ENCODE data around the gene FCHO2. TPM values are rescaled to one million over a fixed set of nuclear protein-coding genes. Genes with fewer than 3 reads are reported as not detected.
"Not testable (repeated sequence)": the region's sequence is repeated elsewhere in the genome, so short reads cannot be mapped to it uniquely, and the experiment has no call there.

FCHO2 gene
- polyA plus RNA-seq, 3 donors: 25.3 to 34.8 (median 31.7) TPM

- DNase-seq (ENCODE audit: extremely low read depth in 1 of 11, low read depth in 9 of 11, low spot score in 4 of 11): no peak
Observed at GRCh38 chr5:72951671-72952468, 4.0 kb upstream of the FCHO2 start.

GRCh38 chr5:72954389-72954788 is 1.5 kb upstream of the FCHO2 start:
- no peak for DNase-seq (ENCODE audit: extremely low read depth in 1 of 11, low read depth in 9 of 11, low spot score in 4 of 11)

GRCh38 chr5:72955143-72955767 is 586 bp upstream of the FCHO2 start:
- peak in 6 of 11 donors; percentile 34 to 66 (median 62) for DNase-seq (ENCODE audit: extremely low read depth in 1 of 11, low read depth in 9 of 11, low spot score in 4 of 11)

DNA sequence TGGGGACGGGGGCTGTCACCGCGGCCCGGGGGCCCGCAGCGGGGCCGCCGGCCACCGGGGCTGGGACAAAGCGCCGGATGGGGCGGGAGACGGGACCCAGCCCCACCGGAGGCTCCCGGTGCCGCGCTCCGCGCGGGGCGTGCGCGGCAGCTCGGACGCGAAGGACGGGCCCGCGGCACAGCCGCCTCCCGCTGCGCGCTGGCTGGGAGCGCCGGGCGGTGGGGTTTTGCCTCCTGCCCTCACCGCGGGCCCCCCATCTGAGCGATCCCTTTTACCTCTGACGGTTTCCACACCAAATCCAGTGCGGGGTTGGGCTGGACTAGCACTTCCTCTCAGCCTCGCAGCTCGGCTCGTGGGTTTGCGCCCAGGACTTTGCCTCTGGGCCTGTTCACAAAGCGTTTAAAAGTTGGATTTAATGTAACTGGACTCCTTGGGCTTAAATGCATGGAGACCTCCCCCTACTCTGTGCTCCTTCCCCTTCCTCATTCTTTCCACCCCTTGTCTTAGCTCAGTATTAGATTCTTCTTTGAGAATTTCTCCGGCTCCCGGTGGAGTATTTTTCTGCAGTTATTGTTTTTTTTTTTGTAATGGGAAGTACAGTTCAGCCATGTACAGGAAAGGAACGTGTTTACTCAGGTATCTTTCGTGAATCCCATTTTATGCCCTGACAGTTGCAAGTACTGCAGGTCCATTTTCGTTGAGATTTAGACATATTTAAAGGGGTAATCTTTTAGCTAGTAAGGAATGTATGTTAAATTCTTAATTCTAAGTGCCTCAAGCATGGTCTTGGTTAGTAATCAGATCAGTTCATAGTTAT is 691 bp downstream of the FCHO2 start:
- DNase-seq (ENCODE audit: extremely low read depth in 1 of 11, low read depth in 9 of 11, low spot score in 4 of 11): peak in 9 of 11 donors; percentile 49 to 75 (median 62)

- no peak for DNase-seq (ENCODE audit: extremely low read depth in 1 of 11, low read depth in 9 of 11, low spot score in 4 of 11)
Observed at GRCh38 chr5:72957337-72957736, 1.5 kb downstream of the FCHO2 start.

DNA sequence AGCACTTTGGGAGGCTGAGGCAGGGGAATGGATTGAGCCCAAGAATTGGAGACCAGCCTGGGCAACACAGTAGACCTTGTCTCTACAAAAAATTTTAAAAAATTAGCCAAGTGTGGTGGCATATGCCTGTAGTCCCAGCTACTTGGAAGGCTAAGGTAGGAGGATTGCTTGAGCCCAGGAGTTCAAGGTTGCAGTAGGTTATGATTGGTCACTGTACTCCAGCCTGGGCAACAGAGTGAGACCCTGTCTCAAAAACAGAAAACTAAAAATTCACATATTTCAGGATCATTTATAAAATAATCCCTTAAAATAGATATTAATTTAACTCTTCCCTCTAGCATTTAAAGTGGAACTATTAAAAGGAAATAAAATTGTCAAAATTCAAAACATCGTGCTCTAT is 3.4 kb downstream of the FCHO2 start:
- no peak for DNase-seq (ENCODE audit: extremely low read depth in 1 of 11, low read depth in 9 of 11, low spot score in 4 of 11)

DNA sequence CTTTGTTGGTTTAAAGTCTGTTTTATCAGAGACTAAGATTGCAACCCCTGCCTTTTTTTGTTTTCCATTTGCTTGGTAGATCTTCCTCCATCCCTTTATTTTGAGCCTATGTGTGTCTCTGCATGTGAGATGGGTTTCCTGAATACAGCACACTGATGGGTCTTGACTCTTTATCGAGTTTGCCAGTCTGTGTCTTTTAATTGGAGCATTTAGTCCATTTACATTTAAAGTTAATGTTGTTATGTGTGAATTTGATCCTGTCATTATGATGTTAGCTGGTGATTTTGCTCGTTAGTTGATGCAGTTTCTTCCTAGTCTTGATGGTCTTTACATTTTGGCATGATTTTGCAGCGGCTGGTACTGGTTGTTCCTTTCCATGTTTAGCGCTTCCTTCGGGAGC is 18.6 kb downstream of the FCHO2 start:
- not testable (repeated sequence) for DNase-seq (ENCODE audit: extremely low read depth in 1 of 11, low read depth in 9 of 11, low spot score in 4 of 11)

- not testable (repeated sequence) for DNase-seq (ENCODE audit: extremely low read depth in 1 of 11, low read depth in 9 of 11, low spot score in 4 of 11)
Observed at GRCh38 chr5:72976810-72977209, 21.0 kb downstream of the FCHO2 start.

DNA sequence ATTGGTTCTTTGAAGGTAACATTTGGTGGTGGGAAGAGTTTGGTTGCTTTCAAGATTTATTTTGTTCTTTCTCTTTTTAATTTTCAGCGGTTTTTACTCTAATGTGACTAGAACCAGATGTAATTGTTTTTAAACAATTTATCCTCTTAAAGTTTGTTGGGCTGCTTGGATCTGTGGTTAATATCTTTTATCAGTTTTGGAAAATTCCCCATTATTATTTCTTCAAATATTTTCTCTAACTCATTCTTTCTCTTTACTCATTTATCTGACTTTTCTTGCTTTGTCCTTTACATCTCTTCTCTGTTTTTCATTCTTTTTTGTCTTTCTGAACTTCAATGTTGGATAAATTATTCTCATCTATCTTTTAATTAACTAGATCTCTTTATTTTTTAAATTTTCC is 29.9 kb downstream of the FCHO2 start:
- DNase-seq (ENCODE audit: extremely low read depth in 1 of 11, low read depth in 9 of 11, low spot score in 4 of 11): no peak

DNA sequence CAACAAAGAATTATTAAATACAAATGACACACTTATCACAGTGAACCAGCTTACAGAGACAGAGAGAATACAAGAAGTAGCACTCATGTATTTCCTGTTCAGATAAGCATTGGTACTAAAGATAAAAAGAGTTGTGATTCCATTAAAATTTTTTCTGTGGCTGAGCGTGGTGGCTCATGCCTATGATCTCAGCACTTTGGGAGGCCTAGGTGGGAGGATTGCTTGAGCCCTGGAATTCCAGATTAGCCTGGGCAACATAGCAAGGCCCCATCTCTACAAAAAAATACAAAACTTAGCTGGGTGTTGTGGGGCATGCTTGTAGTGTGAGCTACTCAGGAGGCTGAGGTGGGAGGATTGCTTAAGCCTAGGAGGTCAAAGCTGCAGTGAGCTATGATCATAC is 32.9 kb downstream of the FCHO2 start:
- DNase-seq (ENCODE audit: extremely low read depth in 1 of 11, low read depth in 9 of 11, low spot score in 4 of 11): no peak

GRCh38 chr5:72991394-72991793 is 35.6 kb downstream of the FCHO2 start:
- DNase-seq (ENCODE audit: extremely low read depth in 1 of 11, low read depth in 9 of 11, low spot score in 4 of 11): no peak

DNA sequence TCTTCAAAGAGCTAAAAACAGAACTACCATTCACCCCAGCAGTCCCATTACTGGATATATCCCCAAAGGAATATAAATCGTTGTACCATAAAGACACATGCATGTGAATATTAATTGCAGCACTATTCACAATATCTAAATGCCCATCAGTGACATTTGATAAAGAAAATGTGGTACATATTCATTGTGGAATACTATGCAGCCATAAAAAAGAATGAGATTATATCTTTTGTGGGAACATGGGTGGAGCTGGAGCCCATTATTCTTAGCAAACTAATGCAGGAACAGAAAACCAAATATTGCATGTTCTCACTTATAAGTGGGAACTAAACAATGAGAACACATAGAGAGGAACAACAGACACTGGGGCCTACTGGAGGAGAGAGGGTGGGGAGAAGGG is 38.7 kb downstream of the FCHO2 start:
- no peak for DNase-seq (ENCODE audit: extremely low read depth in 1 of 11, low read depth in 9 of 11, low spot score in 4 of 11)

DNA sequence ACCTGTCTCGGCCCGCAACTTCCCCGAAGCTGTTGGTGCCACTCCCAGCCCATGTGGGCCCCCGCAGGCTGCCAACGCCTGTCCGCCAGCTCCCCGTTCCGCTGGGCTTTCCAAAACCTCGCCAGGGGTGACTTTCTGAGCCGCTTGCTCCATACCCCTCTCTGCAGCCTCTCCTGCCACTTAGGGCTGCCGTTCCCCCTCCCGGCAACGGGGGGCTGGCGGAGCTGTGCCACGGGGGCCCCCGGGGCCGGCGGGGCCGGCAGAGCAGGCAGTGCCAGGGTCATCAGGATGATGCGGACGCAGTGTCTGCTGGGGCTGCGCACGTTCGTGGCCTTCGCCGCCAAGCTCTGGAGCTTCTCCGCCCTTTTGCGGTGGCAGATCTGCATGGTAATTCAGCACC is 40.8 kb downstream of the FCHO2 start:
- no peak for DNase-seq (ENCODE audit: extremely low read depth in 1 of 11, low read depth in 9 of 11, low spot score in 4 of 11)

GRCh38 chr5:72999916-73000315 is 44.1 kb downstream of the FCHO2 start:
- DNase-seq (ENCODE audit: extremely low read depth in 1 of 11, low read depth in 9 of 11, low spot score in 4 of 11): no peak

- peak in 1 of 11 donors; percentile 4 for DNase-seq (ENCODE audit: extremely low read depth in 1 of 11, low read depth in 9 of 11, low spot score in 4 of 11)
Observed at GRCh38 chr5:73005886-73006285, 50.0 kb downstream of the FCHO2 start.

DNA sequence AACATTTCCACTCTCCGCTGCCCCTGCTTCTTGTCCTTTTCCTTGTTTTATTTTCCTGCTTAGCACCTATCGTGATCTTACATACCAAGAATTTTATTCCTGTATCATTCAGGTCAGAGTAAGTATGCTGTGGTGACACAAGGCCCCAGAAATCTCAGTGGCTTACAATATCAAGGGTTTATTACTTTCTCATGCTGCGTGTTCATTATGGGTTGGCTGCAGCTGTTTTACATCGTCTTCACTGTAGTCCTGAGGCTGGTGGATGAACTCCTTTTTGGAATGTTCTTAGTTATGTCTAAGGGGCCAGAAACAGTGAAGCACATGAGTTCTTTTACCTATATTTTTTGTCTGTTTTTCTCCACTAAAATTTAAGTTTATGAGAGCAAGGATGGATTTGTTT is 51.2 kb downstream of the FCHO2 start:
- peak in 2 of 11 donors; percentile 4 to 12 for DNase-seq (ENCODE audit: extremely low read depth in 1 of 11, low read depth in 9 of 11, low spot score in 4 of 11)

DNA sequence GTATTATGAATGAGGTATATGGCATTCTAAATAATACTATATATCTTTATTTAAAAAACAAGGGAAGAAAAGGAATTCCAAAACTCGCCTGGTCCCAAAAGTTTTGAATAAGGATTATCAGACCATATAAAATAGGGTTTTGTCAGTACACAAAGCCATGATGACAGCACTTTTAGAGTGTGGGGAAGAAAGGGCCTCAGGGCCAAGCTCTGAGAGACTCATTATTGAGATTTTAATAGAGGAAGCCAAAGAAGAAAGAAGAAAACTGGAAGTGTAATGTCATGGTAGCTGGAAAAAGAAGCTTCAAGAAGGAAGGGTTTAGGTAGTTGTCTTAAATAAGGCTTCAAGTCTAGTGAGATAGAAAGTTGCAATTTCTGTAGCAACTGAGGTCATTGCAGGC is 53.0 kb downstream of the FCHO2 start:
- no peak for DNase-seq (ENCODE audit: extremely low read depth in 1 of 11, low read depth in 9 of 11, low spot score in 4 of 11)

GRCh38 chr5:73011612-73012011 is 55.8 kb downstream of the FCHO2 start:
- DNase-seq (ENCODE audit: extremely low read depth in 1 of 11, low read depth in 9 of 11, low spot score in 4 of 11): not testable (repeated sequence)

GRCh38 chr5:73018892-73019291 is 63.1 kb downstream of the FCHO2 start:
- DNase-seq (ENCODE audit: extremely low read depth in 1 of 11, low read depth in 9 of 11, low spot score in 4 of 11): no peak

DNA sequence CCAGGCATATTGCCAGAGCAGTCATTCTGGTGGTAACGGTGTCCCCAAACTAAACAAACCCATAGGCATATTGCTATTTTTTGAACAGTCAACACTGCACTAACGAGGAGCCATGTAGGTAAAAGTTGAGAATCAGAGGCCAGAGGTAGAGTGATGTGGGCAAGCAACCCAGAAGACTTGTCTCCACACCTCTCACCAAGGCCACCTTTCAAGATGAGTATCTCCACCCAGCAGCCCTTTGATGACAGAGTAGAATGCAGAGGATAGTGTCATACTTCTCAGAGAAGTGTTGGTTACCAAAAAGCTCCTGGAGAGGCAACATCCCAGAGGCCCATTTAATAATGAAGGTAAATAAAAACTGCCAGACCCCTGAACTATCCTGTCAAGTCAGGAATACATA is 63.9 kb downstream of the FCHO2 start:
- no peak for DNase-seq (ENCODE audit: extremely low read depth in 1 of 11, low read depth in 9 of 11, low spot score in 4 of 11)
